Measurements from ENCODE around the gene ANKFN1.

Gene ANKFN1

DNA sequence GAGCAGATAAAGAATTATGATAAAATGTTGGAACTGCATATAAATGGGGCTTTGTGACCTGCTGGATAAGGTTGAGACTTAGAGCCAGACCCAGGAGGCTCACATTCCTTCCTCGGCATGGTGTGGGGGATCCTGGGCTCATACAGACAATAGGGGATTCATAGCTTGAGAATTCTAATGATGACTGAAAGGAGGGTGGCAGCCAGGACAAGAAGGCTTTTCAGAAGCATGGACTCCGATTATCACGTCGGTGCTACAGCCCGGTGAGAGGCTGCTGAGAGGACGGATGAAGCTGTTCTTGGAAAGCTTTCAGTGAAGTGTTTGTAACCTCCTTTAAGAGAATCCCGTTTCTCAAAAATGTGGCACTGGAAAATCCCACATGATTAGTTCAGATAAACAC, 167.2 kb downstream of the ANKFN1 start:
- DNase-seq (ENCODE audit: low read depth): no peak
- TF ChIP-seq, protein P1, sequence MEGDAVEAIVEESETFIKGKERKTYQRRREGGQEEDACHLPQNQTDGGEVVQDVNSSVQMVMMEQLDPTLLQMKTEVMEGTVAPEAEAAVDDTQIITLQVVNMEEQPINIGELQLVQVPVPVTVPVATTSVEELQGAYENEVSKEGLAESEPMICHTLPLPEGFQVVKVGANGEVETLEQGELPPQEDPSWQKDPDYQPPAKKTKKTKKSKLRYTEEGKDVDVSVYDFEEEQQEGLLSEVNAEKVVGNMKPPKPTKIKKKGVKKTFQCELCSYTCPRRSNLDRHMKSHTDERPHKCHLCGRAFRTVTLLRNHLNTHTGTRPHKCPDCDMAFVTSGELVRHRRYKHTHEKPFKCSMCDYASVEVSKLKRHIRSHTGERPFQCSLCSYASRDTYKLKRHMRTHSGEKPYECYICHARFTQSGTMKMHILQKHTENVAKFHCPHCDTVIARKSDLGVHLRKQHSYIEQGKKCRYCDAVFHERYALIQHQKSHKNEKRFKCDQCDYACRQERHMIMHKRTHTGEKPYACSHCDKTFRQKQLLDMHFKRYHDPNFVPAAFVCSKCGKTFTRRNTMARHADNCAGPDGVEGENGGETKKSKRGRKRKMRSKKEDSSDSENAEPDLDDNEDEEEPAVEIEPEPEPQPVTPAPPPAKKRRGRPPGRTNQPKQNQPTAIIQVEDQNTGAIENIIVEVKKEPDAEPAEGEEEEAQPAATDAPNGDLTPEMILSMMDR (conservative IDR thresholded peaks at IDR 0.05; ENCODE audit: low read length): no peak
- H3K4me3 ChIP-seq (ENCODE audit: low read length): no peak overlapping the region

DNA sequence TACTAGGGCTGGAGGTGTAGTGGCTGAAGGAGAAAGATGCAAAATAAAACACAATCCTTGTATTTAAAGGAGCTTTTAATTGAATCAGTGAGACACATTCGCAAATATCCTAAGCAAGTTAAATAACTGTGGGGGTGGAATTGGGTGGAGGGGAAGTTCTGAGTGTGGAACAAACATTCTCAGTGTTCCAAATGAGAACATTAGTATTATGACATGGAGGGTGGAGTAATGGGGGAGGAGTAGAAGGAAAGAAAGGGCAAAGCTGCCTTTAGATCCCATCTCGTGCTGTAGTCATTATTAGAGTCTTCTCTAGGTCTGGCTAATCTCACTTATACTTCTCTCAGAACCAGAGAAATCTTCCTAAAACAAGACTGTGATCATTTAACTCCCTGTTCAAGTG, 169.7 kb downstream of the ANKFN1 start:
- no peak overlapping the region for H3K4me3 ChIP-seq (ENCODE audit: low read length)
- no peak for DNase-seq (ENCODE audit: low read depth)
- TF ChIP-seq, protein P1 (conservative IDR thresholded peaks at IDR 0.05; ENCODE audit: low read length): no peak

DNA sequence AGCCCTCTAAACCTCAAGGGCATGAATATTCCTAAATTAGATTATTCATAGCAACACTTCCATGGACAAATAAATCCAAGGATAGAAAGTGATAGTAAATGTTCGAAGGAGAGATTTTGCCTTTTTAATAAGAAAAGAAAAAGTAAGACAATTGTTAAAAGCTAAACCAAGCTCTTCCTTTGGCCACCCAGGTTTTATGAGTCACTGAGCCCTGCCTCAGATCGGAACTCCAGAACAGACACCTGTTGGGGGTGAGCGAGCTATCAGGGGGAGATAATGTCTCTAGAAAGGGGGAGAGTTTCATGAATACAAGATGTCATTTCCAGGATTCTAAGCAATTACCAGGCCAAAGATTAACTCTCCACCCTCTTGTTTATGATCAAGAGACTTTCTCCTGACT, 171.4 kb downstream of the ANKFN1 start:
- TF ChIP-seq, protein P1 (conservative IDR thresholded peaks at IDR 0.05; ENCODE audit: low read length): no peak
- no peak for DNase-seq (ENCODE audit: low read depth)
- H3K4me3 ChIP-seq (ENCODE audit: low read length): no peak overlapping the region

DNA sequence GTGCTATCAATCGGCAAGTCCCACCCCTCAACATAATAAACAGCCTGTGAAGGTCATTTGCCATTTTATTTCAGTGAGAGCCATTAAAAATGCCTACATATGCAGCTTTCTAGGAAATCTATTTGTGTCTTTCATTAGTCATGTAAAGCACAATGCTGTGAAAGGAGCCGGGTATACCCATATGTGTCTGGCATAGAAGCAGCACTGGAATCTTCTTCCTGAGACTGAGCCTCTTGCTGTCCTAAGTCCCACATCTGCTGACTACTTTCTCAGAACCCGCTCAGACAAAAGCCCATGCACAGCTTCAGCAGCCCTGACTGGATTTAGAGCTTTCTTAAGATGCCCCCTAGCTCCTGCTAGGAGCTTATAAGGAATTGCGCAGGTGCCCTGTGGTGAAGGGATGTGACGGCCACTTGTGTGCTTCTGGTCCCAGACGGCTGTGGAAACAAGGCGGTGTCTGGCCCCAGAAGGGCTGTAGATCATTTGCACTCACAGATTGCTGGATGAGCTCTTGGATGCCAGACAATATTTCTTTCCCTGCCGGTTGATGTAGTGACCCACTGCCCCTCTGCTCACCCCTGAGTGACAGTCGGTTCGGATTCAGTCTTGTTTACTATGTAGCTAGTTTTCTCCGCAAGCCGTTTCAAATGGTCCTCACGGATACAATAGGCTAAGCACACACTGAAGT, 172.2 kb downstream of the ANKFN1 start:
- peak; percentile 14 for DNase-seq (ENCODE audit: low read depth)
- no peak overlapping the region for H3K4me3 ChIP-seq (ENCODE audit: low read length)
- TF ChIP-seq, protein P1 (conservative IDR thresholded peaks at IDR 0.05; ENCODE audit: low read length): no peak

DNA sequence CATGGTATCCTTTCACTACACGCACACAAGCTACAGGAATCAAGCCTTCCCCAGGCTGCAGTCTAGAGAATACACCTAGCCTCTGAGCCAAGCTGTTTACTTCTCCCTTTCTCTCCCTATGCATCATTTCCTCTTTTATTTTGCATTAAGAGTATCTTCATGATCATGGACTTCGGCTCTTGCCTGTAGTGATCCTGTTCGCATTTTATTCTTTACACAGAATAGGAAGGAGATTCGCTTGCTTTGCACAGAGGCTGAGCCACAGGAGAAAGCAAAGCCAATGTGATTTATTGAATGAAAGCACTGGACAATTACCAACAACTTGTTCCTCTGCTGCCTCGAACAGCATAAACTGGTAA, 172.7 kb downstream of the ANKFN1 start:
- TF ChIP-seq, protein P1 (conservative IDR thresholded peaks at IDR 0.05; ENCODE audit: low read length): no peak
- no peak for DNase-seq (ENCODE audit: low read depth)
- H3K4me3 ChIP-seq (ENCODE audit: low read length): no peak overlapping the region

DNA sequence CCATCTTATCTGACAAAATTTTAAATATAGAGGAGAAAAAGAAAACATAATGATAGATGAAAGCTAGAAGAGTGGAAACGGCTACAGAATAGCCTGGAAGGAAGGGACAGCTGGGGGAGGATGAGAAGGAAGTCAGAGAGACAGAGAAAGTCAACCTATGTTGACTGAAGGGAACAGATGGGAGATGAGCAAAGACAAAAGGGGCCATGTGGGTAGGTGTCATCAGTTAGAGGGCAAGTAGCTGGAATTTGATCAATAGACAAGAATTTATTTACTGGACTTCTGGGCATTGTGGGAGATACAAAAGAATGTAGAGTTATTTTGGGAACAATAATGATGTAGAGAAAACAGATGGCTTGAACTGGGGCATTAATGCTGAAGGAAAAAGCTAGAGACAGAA, 194.4 kb downstream of the ANKFN1 start:
- no peak overlapping the region for H3K4me3 ChIP-seq (ENCODE audit: low read length)
- no peak for DNase-seq (ENCODE audit: low read depth)

DNA sequence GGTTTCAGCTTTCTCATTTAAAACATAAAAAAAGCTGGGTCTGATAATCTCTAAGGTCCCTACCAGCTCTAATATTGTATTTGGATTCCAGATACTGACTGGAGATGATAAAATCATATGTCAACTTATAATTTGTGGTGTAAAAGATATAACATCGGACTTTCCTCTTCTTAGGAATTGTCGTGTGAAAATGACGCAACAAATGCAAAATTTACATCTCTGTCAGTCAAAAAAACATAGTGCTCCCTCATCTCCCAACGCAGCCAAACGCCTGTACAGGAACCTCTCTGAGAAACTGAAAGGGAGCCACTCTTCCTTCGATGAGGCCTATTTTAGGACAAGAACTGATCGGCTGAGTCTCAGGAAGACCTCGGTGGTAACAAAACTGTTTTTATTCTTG, 197.3 kb downstream of the ANKFN1 start:
- TF ChIP-seq, protein P1 (conservative IDR thresholded peaks at IDR 0.05; ENCODE audit: low read length): no peak
- H3K4me3 ChIP-seq (ENCODE audit: low read length): no peak overlapping the region
- no peak for DNase-seq (ENCODE audit: low read depth)

More for the DNA sequence above, 194.4 kb downstream of the ANKFN1 start:
- TF ChIP-seq, protein P1 (conservative IDR thresholded peaks at IDR 0.05; ENCODE audit: low read length): no peak
